Measurements from ENCODE around the gene CIP2A.

DNA sequence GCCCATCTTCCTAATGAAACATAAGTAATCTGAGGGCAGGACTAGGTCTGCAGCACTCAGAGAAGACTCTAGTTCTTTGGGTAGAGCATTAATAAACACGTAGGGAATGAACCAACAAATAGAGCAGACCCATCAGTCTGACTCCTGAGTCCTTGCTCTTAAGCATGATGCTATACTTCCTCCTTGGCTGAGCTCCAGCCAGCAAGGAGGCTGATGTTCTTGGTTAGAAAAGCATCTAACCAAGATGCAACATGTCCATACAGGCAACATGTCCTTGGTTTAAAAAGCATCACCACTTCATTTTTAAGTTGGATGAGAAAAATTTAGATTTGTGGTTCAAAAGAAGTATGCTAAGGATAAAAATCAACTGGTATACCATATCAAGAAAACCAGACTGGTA, 70.3 kb downstream of the CIP2A start:
- TF ChIP-seq, protein P1, sequence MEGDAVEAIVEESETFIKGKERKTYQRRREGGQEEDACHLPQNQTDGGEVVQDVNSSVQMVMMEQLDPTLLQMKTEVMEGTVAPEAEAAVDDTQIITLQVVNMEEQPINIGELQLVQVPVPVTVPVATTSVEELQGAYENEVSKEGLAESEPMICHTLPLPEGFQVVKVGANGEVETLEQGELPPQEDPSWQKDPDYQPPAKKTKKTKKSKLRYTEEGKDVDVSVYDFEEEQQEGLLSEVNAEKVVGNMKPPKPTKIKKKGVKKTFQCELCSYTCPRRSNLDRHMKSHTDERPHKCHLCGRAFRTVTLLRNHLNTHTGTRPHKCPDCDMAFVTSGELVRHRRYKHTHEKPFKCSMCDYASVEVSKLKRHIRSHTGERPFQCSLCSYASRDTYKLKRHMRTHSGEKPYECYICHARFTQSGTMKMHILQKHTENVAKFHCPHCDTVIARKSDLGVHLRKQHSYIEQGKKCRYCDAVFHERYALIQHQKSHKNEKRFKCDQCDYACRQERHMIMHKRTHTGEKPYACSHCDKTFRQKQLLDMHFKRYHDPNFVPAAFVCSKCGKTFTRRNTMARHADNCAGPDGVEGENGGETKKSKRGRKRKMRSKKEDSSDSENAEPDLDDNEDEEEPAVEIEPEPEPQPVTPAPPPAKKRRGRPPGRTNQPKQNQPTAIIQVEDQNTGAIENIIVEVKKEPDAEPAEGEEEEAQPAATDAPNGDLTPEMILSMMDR (IDR thresholded peaks at IDR 0.05) = no peak
- TF ChIP-seq POLR2AphosphoS5 (IDR thresholded peaks at IDR 0.05; ENCODE audit: insufficient read depth in 1 of 2, low read depth in 1 of 2) (no peak), POLR2A (IDR thresholded peaks at IDR 0.05) (no peak)

All from vagina (tissue), 2 donors.